ENCODE data around the gene PDE11A.

DNA sequence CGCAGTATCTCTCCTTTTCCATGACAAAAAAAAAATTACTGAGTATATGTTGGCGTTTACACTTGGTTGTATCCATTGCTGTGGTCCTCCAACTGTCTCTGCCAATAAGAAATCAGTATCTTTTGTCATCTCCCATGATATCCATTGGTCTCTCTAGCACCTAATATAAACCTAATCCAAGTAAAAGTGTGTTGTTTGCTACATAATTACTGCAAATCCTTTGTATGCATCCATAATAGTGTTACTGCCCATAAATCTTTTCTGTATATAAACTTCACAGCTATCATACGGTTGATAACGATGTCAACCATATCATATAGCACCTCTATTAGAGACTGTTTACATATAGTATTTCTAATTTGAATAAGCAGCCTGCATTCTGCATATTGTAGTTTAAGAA is 453.1 kb downstream of the PDE11A start:
- TF ChIP-seq POLR2AphosphoS5 (IDR thresholded peaks at IDR 0.05; ENCODE audit: low read depth, low read length) (no peak), POLR2A (IDR thresholded peaks at IDR 0.05; ENCODE audit: low read depth, low read length) (no peak)
